ENCODE measurements around the gene NUDCD3.
A peak's percentile ranks its signal among the peaks of the same experiment; 100 is the strongest.

Gene NUDCD3

DNA sequence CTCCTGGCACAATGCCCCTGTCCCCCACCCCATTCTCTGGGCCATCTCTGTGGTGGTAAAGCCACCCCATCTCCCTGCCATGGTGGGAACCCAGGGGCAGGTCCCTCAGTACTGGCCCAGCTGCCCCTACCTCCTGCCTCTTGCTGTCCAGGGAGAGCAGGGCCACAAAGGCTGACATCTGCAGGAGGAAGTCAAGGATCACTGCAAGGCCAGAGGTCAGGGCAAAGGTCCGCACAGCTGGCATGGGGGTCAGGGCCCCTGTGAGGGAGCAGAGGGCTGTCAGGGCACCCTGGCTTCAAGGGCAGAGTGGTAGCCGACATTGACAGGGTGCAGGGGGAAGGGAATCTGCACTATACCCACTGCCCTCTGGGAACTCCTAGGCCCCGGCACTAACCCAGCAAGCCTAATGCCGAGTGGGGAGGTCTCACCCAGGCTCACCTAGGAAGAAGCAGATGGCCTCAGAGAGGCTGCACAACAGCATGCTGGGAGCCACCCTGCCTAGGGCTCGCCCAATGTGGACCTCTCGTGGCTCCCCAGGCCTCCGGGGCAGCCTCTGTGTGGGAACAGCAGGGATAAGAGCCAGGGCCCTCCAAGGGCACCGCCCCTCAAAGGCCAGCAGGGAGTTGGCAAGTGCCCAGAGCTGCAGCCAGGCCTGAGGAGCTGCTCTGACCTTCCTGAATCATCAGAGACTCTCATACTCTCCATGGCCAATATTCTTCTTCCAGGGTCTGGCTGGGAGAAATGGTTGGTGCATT, 43.0 kb upstream of the NUDCD3 start:
- H3K36me3 ChIP-seq: no peaks in the 10 kb centered on the region
- H3K9me3 ChIP-seq: no peaks in the 10 kb centered on the region
- peak in 1 of 2 donors; percentile 61 for DNase-seq
- no peak overlapping the region for H3K4me3 ChIP-seq
- H3K27me3 ChIP-seq: no peaks in the 10 kb centered on the region
- H3K4me1 ChIP-seq: no peaks in the 10 kb centered on the region
- no peak overlapping the region for H3K27ac ChIP-seq
- TF ChIP-seq, protein P1, sequence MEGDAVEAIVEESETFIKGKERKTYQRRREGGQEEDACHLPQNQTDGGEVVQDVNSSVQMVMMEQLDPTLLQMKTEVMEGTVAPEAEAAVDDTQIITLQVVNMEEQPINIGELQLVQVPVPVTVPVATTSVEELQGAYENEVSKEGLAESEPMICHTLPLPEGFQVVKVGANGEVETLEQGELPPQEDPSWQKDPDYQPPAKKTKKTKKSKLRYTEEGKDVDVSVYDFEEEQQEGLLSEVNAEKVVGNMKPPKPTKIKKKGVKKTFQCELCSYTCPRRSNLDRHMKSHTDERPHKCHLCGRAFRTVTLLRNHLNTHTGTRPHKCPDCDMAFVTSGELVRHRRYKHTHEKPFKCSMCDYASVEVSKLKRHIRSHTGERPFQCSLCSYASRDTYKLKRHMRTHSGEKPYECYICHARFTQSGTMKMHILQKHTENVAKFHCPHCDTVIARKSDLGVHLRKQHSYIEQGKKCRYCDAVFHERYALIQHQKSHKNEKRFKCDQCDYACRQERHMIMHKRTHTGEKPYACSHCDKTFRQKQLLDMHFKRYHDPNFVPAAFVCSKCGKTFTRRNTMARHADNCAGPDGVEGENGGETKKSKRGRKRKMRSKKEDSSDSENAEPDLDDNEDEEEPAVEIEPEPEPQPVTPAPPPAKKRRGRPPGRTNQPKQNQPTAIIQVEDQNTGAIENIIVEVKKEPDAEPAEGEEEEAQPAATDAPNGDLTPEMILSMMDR (IDR thresholded peaks at IDR 0.05): no peak
- intact Hi-C loops (cut with DNase I; ENCODE audit: low total_unique reads): no loop called here

DNA sequence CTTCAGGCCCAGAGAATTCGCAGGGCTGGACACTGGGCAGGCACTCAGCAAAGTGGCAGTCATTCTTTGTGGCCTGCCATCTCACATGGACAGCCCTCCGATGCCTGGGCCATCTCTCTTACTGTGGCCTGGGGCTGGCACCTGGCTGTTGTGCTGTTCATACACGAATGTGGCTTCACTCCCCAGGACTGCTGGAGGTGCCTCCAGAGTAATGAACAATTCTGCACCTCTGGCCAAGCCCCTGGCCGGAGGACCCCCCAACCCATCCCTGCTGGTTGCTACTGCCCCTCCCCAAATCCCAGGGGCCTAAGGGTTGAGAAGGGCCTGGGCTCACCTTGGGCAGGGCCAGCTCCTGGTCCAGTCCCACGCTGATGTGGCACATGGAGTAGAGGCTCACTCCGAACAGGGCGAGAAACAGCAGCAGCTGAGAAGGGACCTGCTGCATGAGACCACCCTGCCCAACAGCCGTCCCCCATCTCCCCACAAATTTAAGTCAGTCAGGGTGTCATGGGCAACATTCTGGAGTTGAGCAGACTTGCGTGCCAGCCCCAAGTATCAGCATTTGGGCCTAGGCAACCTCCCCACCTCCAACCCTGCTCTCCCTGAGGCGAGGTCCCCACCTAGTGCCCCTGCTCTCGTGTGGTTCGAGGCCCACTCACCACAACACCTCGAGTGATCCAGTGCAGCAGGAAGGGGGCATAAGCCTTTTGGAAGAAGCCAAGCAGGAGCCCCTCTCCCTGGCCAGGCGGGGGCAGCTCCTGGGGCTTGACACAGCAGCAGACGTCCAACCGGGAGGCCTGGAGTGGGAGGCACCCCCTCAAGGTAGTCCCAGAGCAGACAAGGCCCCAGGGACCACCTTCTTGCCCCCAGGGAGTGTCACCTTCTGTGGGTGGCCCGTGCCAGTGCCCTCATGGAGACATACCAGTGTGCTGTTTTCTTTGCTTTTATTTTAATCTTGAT, 41.2 kb upstream of the NUDCD3 start:
- TF ChIP-seq, protein P1 (IDR thresholded peaks at IDR 0.05): no peak
- Histone ChIP-seq H3K36me3 (peaks cover 0 to 1% (median 0%) of the 10 kb centered on the region in 3 donors), H3K4me3 (no peak overlapping the region), H3K4me1 (no peaks in the 10 kb centered on the region), H3K27me3 (no peaks in the 10 kb centered on the region), H3K9me3 (peaks cover 0 to 11% (median 5%) of the 10 kb centered on the region in 3 donors), H3K27ac (no peak overlapping the region)
- DNase-seq: no peak
- intact Hi-C loops (cut with DNase I; ENCODE audit: low total_unique reads): no loop called here

DNA sequence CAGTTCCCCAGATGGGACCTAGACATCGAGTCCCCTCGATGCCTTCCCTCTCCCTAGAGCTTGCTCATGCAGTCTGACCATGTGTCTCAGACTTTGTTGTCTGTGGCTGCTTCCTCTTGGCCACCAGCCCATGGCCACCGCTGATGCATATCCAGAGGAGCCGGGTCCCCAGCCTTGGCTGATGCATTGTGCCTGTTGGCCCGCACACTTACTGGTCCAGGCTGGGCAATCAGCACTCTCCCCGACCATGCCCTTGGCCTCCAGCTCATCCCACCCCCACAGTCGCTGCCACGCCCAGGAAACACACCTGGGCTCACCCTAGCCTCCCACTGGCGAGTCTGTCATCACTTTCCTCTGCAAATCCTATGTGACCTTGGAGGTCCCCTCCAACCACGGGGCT, 40.5 kb upstream of the NUDCD3 start:
- Histone ChIP-seq H3K36me3 (peaks cover 0 to 7% (median 3%) of the 10 kb centered on the region in 3 donors), H3K27ac (no peak overlapping the region), H3K27me3 (no peaks in the 10 kb centered on the region), H3K4me1 (no peaks in the 10 kb centered on the region), H3K4me3 (no peak overlapping the region), H3K9me3 (peaks cover 0 to 18% (median 11%) of the 10 kb centered on the region in 3 donors)
- intact Hi-C loops (cut with DNase I; ENCODE audit: low total_unique reads): no loop called here
- TF ChIP-seq, protein P1 (IDR thresholded peaks at IDR 0.05): no peak
- DNase-seq: no peak

DNA sequence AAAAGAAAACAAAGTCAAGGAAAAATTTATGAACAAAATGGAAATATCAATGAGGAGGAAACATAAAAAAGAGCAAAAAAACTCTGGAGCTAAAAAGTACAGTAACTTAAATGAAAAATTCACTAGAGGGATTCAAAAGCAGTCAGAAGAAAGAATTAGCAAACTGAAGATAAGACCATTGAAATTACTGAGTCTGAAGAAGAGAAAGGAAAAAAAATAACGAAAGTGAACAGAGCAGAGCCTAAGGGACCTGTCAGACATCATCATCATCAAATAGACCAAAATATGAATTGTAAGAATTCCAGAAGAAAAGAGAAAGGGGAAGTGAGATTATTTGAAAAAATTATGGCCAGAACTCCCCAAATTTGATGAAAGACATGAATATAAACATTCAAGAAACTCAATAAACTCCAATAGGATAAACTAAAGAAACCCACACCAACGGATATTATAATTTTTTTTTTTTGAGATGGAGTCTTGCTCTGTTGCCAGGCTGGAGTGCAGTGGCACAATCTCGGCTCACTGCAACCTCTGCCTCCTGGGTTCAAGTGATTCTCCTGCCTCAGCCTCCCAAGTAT, 34.4 kb upstream of the NUDCD3 start:
- no peaks in the 10 kb centered on the region for H3K27me3 ChIP-seq
- H3K36me3 ChIP-seq: peaks cover 7 to 16% (median 11%) of the 10 kb centered on the region in 3 donors
- no peak overlapping the region for H3K4me3 ChIP-seq
- peaks cover 0 to 29% (median 28%) of the 10 kb centered on the region in 3 donors for H3K9me3 ChIP-seq
- TF ChIP-seq, protein P1 (IDR thresholded peaks at IDR 0.05): no peak
- H3K27ac ChIP-seq: no peak overlapping the region
- intact Hi-C loops (cut with DNase I; ENCODE audit: low total_unique reads): no loop called here
- DNase-seq: no peak
- H3K4me1 ChIP-seq: no peaks in the 10 kb centered on the region

DNA sequence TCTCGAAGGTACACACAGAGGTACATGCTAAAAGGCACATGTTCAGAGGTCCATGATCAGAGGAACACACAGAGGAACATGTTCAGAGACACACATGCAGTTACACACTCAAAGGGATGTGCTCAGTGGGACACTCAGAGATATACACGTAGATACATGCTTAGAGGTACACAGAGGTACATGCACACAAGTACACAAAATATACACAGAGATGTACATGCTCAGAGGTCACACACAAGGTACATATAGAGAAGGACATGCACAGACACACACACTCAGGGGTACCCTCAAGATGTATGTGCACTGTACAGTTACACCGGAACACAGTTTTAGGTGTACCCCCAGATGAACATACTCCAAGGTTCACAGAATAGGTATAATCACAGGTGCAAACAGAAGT, 31.9 kb upstream of the NUDCD3 start:
- Histone ChIP-seq H3K27ac (no peak overlapping the region), H3K4me3 (no peak overlapping the region), H3K36me3 (peaks cover 7 to 16% (median 11%) of the 10 kb centered on the region in 3 donors), H3K9me3 (peaks cover 0 to 28% (median 24%) of the 10 kb centered on the region in 3 donors), H3K27me3 (no peaks in the 10 kb centered on the region), H3K4me1 (no peaks in the 10 kb centered on the region)
- intact Hi-C loops (cut with DNase I; ENCODE audit: low total_unique reads): no loop called here
- TF ChIP-seq, protein P1 (IDR thresholded peaks at IDR 0.05): no peak
- no peak for DNase-seq

All from tibial artery (tissue), 4 donors.